HG03095 (cell line): ENCODE results near the gene DDA1.
A peak's percentile ranks its signal among the peaks of the same experiment; 100 is the strongest.

Experiments
- ATAC-seq: cut with Tn5 transposase; IDR thresholded peaks from one replicate; pipeline ENCODE4 v1.9.1; 2021; ENCODE audit warnings: moderate library complexity; ENCODE audit not compliant: unreplicated experiment

The DDA1 gene

DNA sequence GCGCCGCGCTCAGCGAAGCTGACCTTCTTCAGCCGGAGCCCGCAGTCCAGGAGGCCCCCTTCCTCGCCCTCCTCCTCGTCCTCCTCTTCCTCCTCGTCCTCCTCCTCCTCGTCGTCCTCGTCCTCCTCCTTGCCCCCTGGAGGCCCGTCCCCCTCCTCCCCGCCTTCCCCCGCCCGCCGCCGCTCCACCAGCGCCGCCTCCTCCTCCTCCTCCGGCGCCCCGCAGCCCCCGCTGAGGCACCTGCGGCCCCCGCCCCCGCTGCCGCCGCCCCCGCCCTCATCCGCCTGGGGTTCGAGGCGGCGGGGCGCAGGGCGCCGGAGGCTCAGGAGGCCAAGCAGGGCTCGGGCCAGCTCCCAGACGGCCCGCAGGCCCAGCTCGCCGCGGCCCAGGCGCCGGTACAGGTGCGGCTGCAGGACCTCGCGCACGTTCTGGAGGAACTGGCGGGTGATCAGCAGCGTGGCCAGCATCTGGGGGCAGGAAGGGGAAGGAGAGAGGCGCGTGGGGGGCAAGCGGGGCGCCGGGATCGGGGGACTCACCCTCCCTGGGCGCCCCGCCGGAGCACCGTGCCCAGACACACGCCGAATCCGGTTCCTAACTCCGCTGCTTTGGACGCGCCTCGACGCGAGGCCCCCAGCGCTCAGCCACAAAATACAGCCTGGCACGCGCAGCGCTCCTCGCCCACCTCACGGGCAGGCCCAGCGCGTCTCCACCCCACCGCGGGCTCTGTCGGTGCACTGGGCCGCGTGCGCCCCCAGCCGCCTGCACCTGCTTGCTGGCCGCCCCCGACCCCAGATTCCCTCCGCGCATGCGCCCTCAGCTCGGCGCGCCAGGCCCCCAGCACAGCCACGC lies 19.4 kb downstream of the DDA1 start:
- ATAC-seq: no peak

DNA sequence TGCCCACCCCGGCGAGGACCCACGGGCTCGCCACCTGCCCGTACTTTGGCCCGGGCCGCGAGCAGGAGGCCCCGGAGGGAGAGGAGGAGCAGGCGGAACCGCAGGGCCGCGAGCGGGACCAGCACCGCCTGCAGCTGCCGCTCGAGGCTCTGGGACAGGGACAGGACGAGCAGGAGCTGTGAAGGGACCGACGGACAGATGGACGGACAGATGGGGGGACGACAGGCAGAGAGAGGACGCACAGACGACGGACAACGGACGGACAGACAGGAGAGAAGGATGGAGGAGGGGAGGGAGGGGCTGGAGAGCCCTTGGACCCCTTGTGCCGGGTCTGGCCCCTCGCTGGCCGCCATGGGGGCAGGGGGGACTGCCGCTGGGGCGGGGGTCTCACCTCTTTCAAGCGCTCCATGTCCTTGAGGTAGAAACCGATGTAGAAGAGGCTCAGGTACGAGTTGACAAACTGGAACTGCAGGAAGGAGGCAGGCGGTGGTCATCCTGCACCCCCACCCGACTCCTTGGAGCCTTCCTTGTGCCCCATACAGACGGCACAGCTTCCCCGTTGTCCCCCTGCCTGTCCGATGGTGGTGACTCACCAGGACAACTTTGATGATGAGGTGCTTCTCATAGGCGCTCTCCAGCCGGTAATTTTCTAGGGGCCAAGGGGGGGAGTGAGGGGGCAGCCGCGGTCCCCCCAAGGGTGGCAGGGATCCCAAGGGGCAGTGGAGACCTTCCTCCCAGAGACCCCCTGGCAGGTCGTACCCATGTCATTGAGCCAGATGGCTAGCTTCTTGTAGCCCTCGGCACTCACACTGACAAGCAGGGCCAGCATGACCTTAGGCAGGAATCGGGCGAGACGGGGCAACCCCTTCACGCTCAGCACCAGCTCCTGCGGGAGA lies 20.3 kb downstream of the DDA1 start:
- ATAC-seq: no peak

DNA sequence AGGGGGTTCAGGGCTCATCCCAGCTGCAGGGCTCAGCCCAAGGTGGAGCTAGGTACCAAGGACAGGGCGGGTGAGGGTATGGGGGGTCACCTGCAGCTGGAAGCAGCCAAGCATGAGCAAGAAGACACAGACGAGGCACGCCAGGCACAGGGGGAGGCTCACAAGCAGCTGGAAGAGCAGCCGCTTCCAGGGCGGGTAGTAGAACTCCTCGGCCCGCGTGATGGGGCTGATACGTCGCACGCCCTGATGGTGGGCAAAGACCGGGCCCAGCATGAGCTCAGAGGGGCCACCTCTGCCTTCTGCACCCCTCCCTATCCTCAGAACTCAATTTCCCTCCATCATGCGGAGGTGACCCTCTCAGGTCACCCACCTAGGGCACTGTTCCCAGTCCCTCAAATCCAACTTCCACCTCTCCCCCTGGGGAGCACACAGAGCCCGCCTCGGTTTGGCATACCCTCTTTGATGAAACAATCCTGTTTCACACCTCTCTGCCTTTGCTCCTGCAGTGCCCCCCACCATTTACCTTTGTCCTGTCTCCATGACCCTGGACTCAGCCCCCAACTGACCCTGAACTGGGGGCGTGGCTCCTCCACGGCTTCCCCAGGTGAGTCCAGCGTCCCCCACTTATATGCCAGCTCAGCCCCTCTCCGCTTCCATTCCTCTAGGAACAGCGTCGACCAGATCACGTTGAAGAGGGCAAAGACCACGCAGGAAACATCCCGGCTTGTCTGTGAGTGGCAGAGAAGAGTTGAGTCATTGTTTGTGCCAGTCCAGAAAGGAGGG lies 21.1 kb downstream of the DDA1 start:
- ATAC-seq: no peak

DNA sequence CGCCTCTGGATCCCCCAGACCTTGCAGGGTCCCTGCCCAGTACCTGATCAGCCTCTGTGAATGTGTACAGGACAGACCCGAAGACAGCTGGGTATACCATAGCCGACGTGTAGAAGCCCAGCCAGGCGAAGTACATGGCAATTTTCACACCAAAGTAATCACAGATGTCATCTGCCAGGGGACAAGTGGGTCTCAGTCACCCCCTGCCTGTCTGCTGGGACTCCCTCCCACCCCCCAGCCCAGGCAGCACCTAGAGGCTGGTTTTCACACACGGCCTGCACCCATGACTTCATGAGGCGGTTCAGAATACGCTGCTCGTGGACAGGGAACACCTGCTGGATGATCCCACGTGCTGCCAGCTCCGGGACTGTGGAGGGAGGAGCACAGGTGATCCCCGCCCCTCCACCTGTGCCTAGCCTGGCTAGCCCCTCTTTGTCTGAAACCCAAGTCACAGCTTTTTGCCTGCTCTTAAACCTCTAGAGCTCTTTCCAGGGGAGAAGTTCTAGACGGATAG lies 21.7 kb downstream of the DDA1 start:
- ATAC-seq: no peak

DNA sequence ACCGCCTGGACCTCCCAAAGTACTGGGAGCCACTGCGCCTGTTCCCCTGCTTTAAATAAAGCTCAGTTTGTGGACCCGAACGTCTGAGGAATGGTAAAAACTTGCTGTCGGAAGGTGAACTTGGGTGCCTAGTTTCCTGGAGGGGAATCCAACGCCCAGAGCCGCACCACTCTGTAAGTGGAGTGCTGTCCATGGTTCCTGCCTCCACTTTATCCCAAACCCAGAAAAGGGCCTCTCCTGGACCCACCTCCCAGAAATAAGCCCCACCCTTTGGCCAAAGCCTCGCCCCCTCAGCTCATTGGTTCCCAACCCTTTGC lies 23.0 kb downstream of the DDA1 start:
- no peak for ATAC-seq

DNA sequence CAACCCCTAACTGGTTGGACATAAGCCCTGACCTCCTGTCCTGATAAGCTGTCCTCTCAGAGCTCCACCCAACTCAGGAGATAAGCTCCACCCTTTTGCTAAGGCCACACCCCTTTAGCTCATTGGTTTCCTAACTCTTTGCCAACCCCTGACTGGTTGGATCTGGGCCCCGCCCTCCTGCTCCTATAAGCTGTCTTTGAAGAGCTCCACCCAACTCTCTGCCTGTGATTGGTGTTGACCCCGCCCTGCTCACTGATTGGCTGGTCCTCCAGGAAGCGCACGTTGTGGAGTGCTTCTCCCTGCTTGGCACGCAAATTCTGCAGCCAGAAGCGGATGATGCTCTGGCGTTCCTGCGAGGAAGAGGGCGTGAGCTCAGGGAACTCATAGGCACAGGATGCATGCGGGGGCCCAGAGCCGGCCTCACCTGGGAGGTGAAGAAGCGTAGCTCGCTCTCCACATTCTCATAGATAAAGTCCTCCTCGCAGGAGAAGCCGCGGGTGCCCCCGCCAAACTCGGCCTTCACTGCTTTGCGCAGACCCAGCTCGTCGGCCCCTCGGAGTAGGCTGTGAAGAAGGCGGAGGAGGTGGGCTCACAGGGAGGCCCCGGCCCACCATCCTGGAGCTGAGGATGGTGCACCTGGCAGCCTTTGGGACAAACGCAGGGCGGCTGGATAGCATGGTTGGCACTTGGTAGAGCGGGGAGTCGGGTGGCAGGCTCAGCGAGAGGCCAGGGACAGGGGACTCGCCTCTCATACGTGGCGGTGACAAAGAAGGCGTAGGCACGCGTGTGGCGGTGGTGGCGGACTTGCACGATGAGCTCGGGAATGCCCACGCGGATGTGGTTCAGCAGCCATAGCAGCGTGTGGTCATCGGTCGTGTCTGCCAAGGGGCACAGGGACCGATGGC lies 23.6 kb downstream of the DDA1 start:
- no peak for ATAC-seq

DNA sequence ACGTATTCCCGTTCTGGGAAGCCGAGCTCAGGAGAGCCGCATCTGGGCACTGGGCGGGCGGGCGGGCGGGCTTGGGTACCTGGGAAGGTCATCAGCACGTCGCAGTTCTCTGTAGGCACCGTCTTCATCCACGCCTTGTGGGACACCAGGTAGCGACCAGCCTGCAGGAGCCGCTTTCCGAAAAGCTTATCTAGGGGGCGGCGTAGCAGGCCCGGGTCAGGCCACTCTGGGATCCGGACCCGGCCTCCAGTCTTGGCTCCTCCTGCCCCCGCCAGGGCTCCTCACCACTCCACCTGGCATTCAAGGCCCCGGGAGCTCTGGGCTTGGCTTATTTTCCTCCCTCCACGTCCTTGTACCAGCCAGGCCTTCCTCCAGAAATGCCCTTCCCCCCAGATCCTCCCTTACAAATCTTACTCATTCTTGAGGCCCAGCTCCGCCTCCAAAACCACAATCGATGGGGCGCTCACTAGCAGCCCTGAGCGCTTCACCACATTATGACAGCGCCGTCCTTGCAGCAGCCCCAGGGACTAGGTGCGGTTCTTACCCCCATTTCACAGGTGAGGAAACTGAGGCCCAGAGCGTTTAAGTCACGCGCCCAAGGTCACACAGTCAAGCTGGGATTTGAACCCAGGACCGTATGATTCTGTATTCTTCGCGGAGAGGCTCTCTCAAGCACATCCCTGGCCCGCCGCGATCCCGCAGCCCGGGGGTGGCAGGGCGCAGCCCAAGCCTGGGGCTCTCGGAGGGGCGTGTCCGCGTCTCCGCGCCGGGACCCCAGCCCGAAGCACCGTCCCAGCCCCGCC lies 24.4 kb downstream of the DDA1 start:
- no peak for ATAC-seq

DNA sequence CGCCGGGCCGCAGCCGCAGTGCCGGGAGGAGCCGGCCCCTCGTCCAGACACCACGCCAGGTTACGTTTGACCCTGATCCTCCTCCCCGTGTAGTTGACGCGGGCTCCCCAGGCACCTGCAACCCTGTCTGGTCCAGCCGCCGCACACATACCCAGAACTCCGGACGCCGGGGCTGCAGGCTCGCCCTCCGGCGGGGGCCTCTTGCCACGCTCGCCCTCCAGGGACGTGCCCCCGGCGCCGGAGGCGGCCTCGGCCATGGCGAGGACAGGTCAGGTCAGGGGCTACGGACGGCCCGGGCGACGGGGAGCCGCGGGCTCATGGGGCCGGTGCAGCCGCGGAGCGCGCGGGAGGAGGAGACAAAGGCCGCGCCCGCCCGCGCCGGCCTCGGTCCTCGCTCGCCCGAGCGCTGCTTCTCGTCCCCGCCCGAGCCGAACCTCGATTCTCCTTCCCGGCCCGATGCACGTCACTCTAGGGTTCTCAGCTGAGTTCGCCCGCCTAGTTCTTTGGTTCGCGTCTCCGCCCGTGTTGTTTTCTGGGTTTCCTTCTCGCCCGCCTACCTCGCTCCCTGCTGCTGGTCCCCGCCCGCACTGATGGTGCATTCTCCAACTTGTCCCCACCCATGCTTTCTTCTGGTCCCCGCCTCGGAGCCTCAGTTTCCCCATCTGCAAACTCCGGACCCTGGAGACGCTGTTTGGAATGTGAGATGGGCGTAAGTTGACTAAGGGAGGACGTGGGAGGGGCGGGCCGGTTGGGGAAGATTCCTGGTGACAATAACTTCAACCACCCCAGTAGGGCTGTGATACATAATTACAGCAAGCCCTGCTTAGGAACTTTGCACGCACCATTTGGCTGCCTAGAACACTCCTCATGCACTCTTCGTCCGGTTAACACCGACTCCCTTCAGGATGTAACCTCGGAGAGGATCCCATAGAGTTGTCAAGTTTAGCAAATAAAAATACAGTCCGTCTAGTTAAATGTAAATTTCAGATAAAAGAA lies 25.3 kb downstream of the DDA1 start, which contains the start of gene ANO8:
Gene ANO8 (minus strand): TSS at position 442 of the 996 bp plus-strand sequence. CDS start 185 bp downstream, at position 257.
- ATAC-seq: peak; percentile 26

DNA sequence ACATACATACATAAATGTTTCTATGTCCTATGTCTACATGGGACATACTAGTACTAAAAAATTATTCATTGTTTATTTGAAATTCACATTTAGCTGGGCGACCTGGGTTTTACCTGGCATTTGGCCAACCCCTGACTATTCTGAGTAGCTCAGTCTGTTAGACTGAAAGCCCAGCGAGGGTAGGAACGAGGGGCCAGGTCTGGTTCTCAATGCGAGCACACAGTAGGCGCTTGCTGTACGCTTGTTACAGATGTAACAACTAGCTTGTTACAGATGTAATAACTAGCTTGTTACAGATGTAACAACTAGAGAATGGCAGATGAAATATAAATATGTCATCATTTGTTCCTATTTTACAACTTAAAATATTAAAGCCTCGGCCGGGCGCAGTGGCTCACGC lies 26.2 kb downstream of the DDA1 start:
- no peak for ATAC-seq

DNA sequence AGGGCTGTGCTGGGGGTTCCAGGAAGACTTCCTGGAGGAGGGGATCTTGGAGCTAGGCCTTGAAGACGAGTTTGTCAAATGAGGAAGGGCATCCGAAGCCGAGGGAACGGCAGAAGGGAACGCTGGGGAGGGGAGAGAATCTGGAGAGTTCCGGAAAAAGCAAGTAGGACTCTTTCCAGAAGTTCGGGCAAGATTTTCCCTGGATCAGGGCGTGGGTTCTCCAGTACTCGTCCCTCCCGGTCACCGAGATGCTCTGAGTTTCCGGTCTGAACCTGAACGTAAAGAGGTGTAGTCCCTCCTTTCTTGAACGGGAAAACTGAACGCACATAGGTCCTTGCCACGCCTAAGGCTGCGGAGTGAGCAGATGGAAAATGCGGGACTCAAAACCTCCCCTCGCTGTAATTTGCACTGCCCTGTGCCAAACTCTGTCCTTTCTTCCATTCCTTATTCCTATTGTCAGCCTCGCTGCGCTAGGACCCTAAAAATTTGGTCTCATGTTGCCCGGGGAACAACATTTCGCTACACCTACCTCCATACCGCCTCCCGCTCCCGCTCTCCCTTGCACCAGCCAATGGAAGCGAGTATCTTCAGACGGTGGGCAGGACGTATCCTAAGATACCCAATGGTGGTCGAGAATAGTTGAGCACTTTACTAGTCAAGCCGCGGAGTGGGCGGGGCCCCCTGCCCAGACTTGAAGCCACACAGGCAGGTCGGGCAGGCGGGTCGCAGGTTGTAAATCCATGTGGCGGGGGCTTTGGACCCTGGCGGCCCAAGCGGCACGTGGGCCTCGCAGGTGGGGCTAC lies 27.7 kb downstream of the DDA1 start, which contains the start of gene GTPBP3:
Gene GTPBP3 (plus strand): TSS at position 682 of the 803 bp plus-strand sequence. CDS start 59 bp downstream, at position 741.
- peak; percentile 53 for ATAC-seq

DNA sequence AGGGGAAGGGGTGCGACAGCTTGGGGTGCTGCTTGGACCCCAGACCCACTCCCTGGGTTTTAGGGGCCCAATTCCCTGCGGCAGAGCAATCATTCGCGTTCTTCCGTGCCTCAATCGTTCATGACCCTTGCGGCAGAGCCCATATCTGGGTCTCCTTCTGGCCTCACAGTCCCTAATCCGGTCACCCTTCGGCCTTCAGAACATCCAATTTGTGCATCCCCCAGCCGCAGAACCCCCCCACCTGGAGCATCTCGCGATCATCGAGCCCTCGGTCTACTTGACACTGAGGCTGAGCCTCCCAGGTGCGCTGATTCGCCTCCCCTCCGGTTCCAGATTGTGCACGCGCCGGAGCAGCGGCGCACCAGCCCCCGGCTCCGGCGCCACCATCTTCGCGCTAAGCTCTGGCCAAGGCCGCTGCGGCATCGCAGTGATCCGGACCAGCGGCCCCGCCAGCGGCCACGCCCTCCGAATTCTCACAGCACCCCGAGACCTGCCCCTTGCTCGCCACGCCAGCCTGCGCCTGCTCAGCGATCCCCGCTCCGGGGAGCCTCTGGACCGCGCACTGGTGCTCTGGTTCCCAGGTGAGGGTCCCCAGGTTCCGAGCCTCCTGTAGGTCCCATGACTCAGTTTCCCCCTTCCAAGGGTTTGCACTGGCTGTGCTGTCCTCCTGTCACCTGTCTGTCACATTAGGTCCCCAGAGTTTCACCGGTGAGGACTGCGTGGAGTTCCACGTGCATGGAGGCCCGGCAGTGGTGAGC lies 28.5 kb downstream of the DDA1 start:
- no peak for ATAC-seq

DNA sequence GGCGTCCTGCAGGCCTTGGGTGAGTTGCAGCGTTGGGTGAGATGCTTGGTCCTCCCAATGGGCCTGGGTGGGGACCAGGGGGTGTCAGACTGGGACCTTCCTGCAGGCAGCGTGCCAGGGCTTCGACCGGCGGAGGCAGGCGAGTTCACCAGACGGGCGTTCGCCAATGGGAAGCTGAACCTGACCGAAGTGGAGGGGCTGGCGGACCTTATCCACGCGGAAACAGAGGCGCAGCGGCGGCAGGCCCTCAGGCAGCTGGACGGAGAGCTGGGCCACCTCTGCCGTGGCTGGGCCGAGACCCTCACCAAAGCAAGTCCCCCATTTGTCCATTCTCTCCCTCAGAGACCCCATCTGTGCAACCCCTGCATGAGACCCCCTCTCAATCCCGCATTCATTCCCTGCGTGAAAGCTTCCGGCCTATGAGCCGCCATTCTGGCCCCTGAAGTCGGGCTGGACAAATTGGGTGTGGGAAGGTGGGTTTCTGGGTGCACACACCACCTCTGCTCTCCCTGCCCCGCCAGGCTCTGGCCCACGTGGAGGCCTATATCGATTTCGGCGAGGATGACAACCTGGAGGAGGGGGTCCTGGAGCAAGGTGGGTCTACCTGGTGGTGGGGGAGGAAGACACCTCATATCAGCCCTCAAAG lies 29.2 kb downstream of the DDA1 start:
- ATAC-seq: no peak

DNA sequence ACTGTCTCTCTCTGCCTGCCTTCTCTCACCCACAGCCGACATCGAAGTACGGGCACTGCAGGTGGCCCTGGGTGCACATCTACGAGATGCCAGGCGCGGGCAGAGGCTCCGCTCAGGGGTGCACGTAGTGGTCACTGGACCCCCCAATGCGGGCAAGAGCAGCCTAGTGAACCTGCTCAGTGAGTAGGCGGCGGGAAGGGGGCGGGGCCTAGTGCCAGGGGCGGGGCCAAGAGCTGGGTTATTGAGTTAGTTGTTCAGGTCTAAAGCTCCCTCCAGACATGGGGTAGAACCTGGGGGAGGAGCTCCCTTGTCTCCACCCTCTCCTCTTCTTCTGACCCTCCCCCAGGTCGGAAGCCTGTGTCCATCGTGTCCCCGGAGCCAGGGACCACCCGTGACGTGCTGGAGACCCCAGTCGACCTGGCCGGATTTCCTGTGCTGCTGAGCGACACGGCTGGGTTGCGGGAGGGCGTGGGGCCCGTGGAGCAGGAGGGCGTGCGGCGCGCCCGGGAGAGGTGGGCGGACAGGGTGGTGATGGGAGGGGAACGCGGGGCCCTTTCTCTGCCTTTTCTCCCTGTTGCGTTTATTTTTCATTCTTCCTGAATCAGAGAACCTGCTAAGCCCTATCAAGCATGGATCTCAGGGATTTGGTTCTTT lies 29.9 kb downstream of the DDA1 start:
- no peak for ATAC-seq

DNA sequence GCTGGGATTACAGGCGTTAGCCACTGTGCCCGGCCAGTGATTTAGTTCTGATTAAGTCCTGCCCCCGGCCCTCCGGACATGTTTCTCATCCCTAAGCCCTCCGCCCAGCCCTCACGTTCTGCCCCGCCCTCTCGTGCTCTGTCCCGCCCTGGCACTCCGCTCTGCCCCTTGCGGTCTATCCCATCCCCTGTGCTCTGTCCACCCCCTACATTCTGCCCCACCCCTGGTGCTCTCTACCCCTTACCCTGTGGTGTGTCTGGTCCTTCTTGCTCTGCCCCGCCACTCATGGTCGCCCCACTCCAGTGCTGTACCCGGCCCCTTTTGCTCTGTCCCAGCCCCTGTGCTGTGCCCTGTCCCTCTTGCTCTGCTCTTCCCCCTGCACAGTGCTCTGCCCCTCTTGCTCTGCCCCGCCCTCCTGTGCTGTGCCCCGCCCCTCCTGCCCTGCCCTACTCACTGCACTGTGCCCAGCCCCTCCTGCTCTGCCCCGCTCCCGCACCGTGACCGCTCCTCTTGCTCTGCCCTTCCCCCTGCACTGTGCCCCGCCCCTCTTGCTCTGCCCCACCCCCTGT lies 31.0 kb downstream of the DDA1 start:
- no peak for ATAC-seq

DNA sequence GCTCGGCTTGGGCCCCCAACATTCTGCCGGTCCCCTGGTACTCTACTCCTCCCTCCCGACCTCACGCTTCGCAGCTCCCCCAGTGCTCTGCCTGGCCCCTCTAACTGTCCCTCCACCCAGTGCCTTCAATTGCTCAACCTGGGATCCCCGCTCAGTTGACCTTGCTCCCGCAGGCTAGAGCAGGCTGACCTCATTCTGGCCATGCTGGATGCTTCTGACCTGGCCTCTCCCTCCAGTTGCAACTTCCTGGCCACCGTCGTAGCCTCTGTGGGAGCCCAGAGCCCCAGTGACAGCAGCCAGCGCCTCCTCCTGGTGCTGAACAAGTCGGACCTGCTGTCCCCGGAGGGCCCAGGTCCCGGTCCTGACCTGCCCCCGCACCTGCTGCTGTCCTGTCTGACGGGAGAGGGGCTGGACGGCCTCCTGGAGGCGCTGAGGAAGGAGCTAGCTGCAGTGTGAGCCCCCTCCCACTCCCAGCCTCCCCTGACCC lies 31.6 kb downstream of the DDA1 start:
- no peak for ATAC-seq
